Endometrial microvascular endothelial cells (primary cell): Measurements from ENCODE around the gene ROCK1. TPM values are rescaled to one million over a fixed set of nuclear protein-coding genes. Genes with fewer than 3 reads are reported as not detected.
"Not testable (repeated sequence)": the region's sequence is repeated elsewhere in the genome, so short reads cannot be mapped to it uniquely, and the experiment has no call there.

Source experiments
- in situ Hi-C: cut with HindIII; loops from 2 replicates; pipeline ENCODE4 v1.10.0; 2017; ENCODE audit warnings: low sequenced_read_pairs, low pct_unique_long_range_greater_than_20kb; ENCODE audit errors: inconsistent ontology term
- total RNA-seq: library from RNA; depleted of rRNA; stranded (reverse); fragments of >200 nt; gene quantifications from one replicate; pipeline ENCODE4 v1.2.3, GENCODE V29; 2015; ENCODE audit errors: inconsistent ontology term

ROCK1 gene
- 17.6 TPM for total RNA-seq

DNA sequence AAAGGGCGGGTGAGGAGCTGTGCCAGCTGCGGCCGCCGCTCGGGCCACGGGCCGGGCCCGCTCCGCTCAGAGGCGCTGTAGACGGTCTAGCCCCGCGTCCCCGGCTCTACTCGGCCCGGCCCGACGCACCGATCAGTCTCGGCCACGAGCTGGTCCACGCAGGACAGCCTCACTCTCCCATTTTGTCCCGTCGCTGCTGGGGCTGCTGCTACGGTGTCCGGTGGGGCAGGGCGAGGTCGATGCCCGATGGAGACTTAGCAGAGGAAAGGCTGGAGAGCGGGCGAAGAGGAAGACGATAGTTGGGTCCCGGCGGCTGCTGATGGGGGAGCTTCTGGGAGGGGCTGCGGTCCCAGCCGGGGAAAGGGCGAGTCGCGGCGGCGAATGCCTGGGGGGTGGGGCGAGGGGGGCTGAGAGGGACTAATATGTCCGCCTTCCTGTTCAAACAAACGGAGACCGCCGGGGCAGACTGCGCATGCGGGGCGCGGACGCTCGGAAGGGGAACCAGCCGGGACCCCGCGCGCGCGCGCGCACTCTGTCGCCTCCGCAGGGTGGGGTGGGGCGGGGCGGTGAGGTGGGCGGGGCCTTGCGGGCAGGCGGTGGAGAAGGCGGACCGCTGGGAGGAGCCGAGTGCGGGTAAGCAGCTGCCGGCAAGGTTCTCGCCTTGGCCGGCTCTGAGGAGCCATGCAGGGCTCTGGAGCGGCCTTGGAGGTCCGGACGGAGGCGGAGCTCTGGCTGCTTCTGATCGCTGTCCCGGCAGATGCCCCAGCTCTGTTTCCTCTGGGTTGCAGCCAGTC, at the start of gene ROCK1:
Gene ROCK1, minus strand, starts transcription at position 468 of the 794 bp plus-strand sequence. CDS start 903 bp downstream, outside the sequence.
- in situ Hi-C loops, result no loop called here

DNA sequence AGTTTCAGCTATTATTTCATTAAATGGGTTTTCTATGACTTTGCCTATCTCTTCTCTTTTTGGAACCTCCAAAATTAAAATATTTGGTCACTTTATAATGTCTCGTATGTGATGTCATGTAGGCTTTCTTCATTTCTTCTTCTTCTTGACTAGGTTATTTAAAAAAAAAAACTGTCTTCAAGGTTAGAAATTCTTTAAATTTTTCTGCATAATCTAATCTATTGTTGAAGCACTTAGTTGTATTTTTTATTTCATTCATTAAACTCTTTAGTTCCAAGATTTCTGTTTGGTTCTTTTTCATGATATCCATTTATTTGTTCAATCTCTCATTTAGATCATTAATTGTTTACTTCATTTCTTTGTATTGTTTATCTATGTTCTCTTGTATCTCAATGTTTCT, 43.8 kb upstream of the ROCK1 start:
- in situ Hi-C loops, result no loop called here

DNA sequence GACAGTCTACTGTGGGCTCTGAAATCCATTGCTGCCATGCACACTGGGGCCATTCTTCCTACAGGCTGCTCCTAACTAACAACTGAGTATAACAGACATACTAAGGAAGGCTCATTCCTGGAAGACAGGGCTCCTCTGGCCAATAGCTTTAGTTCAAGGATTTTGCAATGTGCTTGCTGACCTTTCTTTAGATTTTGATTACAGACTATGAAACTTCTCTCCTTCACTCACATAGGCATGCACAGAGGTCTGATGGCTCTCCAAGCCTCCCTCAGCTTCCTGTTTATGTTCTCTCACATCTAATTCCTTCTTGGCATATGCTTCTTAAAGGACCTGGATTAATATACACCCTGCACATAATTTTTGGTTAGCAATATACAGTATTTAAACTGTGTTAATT, 34.4 kb upstream of the ROCK1 start:
- in situ Hi-C loops, result no loop called here

DNA sequence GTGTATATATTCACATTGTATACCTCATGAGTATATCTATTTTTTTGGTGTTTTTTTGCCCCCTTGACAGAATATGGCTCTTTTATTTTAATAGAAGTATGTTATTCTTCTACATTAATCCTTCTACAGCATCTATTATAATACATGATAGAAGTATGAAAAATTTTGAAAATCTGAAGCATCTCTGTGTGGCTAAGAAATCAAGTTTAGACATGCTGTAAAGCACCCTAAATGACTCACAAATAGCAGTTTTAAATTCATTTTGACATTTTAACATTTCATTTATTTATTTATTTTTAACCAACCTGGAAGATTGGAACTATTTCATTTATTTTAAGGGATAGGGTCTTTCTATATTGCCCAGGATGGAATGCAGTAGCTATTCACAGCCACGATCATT, 33.8 kb upstream of the ROCK1 start:
- in situ Hi-C loops, result no loop called here

DNA sequence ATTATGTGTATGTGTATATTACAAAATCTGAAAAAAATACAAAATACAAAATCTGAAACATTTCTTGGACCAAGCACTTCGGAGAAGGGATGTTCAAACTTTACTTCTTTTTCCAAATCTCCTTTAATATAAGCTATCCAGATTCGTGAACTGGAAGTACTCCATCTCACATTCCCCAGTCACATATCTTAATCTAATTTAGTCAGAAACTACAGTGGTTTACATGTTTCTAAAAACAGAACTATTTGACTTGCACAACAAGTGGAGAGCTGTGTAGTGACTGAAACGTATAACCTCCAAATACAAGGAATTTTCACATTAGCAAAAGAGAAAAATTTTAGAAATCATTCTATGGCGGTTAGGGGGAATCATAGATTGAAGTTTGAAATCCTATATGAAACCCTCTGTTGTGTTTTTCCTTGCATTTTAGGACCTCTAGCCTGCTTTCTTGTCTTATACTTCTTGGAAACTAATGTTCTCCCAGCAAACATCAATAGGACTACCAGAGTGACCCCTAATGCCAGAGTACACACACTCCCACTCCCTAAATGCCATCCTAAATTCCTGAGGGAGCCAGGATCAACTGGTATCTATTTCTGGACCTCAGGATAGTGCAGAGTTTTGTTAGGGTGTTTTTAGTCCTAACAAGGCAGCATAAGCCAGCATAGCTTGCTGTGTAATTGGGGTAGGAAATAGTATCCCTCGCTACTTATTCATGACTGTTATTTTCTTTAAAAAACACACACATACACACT, 30.2 kb upstream of the ROCK1 start:
- in situ Hi-C loops, result no loop called here

DNA sequence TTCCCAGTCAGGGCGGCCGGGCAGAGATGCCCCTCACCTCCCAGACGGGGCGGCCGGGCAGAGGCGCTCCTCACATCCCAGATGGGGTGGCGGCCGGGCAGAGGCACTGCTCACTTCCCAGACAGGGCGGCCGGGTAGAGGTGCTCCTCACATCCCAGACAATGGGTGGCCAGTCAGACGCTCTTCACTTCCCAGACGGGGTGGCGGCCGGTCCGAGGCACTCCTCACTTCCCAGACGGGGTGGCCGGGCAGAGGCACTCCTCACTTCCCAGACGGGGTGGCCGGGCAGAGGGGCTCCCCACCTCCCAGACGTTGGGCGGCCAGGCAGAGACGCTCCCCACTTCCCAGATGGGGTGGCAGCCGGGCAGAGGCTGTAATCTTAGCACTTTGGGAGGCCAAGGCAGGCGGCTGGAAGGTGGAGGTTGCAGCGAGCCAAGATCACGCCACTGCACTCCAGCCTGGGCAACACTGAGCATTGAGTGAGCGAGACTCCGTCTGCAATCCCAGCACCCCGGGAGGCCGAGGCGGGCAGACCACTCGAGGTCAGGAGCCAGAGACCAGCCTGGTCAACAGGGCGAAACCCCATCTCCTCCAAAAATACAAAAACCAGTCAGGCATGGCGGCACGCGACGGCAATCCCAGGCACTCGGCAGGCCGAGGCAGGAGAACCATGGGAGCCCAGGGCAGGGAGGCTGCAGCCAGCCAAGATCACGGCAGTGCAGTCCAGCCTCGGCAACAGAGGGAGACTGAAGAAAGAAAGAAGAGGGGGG, 26.3 kb upstream of the ROCK1 start:
- in situ Hi-C loops, result not testable (repeated sequence)

DNA sequence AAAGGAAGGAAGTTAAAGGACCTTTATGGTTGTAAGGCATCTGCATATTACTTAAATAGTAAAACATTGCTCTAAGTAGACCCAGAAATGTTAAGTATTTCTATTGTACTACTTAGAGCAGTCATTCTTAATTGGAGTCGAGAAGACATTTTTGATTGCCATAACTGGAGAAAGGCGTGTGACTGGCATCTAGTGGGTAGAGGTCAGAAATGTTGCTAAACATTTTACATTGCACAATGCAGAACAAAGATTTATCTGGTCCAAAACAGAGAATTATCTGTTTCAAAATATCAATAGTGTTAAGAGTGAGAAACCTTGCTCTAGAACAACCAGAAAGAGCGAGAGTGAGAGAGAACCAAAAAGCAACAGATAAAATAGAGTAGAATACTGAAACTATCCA, 23.3 kb upstream of the ROCK1 start:
- in situ Hi-C loops, result no loop called here

DNA sequence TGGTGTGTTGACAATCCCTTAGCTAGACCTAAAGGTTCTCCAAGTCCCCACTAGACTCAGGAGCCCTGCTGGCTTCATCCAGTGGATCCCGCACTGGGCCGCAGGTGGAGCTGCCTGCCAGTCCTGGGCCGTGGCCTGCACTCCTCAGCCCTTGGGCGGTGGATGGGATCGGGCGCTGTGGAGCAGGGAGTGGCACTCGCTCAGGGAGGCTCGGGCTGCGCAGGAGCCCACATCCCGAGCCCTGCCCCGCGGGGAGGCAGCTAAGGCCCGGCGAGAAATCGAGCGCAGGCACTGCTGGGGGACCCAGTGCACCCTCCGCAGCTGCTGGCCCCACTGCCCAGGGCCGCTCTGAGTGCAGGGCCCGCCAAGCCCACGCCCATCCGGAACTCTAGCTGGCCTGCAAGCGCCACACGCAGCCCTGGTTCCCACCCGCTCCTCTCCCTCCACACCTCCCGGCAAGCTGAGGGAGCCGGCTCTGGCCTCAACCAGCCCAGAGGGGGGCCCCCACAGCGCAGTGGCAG, 20.8 kb upstream of the ROCK1 start:
- in situ Hi-C loops, result no loop called here

DNA sequence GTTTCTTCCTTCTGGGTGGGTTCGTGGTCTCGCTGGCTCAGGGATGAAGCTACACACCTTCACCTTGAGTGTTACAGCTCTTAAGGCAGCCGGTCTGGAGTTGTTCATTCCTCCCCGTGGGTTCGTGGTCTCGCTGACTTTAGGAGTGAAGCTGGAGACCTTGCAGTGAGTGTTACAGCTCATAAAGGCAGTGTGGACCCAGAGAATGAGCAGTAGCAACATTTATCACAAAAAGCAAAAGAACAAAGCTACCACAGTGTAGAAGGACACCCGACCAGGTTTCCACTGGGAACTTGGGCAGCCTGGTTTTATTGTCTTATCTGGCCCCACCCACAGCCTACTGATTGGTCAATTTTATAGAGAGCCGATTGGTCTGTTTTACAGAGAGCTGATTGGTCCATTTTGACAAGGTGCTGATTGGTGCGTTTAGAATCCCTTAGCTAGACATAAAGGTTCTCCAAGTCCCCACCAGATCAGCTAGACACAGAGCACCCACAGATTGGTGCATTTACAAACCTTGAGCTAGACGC, 20.1 kb upstream of the ROCK1 start:
- in situ Hi-C loops, result no loop called here

DNA sequence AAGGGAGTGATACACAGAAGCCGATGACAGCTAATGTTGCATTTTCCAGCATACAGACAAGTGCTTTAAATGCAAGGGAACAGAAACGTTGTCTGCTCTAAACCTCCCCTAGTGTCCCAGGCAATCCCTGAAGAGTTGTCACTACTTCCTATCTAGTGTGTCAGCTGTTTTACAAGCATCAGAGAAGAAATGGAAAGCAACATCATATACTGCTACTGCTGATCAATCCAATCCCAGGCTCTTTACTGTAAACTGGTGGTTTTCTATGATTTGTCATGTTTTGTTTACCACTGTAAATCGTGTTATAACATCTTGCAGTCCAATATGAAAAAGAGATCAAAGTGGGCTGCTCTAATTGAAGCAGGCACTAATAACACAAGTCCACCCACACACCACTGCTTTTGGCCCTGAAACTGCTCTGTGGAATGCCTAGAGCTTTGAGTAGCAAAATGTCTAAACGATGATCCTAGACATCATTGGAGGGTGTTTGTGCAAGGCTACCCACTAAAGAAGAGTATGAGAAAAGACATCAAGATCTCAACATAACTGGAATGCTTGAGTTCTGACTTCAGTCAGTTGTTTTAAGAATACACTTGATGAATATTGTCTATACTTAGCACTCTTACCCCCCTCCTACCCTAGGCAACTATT, 18.1 kb upstream of the ROCK1 start:
- in situ Hi-C loops, result no loop called here

DNA sequence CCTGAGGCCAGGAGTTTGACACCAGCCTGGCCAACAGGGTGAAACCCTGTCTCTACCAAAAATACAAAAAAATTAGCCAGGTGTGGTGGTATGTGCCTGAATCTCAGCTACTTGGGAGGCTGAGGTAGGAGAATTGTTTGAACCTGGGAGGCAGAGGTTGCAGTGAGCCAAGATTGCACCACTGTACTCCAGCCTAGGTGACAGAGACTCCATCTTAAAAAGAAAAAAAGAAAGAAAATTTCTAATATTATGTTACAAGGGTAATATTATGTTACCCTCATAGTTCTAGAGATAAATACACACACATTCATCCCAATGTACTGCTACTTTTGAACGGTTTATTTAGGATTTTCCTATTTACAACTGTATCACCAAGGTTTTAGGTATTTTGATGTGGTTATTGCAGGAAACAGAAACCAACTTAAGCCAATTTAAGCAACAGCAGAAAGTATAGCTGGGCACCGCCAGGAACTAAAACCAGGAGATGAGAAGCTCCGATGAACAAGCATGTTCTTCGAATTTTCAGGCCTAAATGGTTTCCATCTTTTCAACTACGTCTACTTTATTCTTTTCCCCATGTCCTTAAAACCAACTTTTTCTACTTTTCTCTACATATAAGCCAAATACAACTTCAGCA, 11.8 kb upstream of the ROCK1 start:
- in situ Hi-C loops, result no loop called here

DNA sequence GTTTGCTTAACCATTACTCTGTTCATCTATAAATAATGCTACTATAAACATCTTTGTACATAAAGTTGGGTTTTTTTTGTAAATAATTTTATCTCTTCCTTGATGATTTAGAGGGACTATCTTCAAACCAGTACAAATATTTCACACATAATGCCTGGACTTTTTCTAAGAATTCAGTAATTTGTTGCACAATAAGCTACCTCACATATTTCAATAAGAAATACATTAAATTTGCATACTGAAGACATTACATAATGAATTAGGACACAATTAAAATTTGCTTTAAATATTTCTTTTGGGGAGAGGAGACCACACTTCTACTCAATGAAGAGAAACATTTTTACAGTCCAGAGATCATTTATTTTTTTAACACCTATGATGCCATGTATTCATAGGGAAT, 7.2 kb upstream of the ROCK1 start:
- in situ Hi-C loops, result no loop called here

DNA sequence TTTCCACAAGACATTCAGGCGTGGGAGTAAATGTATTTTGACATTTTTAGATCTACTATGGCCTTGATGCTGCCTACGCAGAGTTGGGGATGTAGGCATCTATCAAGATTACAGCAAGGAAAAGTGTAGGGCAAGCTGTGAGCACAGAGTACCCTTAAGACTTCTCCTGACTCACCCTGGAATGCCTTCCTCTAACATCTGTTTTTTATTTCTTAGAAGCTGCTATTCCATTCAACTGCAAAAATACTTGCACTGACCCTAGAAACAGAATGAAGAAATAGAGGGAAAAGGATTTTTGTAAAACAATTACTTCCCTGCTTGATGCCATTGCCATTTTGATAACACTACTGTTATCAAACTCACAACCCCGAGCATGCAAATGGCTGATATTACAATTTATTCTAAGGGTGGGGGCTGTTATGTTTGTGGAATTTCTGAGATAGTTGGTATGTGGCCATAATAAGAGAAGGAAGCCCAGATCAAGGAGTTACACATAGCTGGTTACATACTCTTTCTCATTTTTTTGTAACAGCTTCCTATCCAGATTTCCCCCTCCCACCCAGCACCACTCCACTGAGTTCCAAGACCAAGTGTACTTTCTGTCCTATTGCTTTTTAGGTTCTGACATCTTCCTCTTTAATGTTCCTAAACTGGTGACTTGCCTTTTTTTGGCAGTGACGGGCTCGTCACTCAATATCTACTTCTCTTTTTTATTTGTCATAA, 6.0 kb upstream of the ROCK1 start:
- in situ Hi-C loops, result no loop called here

DNA sequence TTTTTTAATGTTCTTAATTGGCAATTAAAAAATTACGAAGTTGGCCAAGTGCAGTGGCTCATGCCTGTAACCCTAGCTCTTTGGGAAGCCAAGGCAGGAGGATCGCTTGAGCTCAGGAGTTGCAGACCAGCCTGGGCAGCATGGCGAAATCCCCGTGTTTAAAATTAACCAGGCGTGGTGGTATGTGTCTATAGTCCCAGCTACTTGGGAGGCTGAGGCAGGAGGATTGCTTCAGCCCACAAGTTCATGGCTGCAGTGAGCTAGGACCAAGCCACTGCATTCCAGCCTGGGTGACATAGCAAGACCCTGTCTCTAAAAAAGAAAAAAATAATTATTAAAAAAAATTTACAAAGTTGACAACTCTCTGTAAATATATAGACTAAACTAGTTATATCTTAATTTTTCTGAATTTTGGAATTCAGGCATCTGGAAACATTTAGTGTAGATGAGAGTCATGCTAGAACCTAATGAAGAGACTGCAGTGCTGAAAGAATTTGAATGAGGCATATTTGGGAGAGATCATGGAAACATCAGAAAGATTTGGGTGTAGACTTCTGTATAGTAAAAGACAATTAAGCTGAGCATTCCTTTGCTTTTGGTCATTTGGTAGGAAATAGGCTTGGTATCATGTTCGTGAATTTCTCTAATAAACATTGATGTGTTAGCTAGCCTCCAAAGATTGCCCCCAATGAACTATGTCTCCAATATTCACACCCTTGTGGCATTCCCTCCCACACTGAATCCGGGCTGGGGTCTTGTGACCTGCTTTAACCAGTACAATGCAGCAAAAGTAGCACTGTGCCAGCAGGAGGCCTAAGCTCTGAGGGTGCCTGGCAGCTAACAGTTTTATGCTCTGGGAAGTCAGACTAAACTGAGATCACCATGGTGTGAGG, 4.2 kb upstream of the ROCK1 start:
- in situ Hi-C loops, result no loop called here

DNA sequence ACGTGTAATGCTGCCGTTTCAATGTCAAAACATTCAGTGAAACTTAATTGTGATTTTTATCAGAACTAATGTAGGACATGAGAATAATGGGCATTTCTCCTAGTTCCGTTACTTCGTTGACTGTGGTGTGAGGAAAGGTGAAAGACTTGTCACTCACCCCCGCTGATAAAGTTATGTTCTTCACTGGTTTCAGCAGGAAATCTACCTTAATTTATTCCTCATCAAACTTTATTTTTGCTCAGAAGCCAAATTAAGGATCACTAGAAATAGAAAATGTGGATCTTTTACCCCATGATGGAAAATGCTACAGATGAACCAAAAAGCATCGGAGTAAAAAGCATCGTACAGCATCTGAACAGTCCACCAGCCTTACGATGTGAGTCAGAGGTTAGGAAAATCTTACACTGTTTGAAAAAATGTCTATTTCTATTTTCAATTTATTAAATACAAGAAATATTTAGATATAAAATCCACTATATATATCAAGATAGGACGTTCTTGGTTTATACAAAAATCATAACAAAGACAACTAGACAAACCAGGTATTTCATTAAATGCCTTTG, 1.0 kb upstream of the ROCK1 start:
- in situ Hi-C loops, result no loop called here

DNA sequence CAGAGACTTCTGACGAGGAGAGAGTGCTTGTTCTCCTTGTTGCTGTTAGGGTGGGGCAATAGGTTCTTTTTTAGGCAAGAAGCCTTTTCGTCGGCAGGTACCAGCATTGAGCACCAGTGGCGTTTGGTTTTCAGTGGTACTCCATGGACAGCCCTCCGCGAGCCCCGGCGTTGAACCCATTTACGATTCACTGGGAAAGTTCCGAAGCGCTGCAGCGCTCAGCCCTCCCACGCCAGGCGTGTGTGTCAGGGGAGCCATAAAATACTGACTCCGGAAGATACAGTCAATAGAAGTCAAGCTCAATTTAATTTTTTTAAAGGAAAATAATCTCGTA, 494 bp upstream of the ROCK1 start:
- in situ Hi-C loops, result no loop called here
